Inferior parietal cortex (tissue), 1 donor: ENCODE results near the gene GALNT1.
"Not testable (repeated sequence)": the region's sequence is repeated elsewhere in the genome, so short reads cannot be mapped to it uniquely, and the experiment has no call there.

Source experiments
- DNase-seq: peaks from one replicate; pipeline ENCODE4 v3.0.0-alpha.2; 2016; ENCODE audit errors: extremely low spot score

GALNT1 gene

GRCh38 chr18:35581546-35581897, at the start of gene GALNT1:
GALNT1 (plus strand) TSS chr18:35581740; CDS start chr18:35654663, 72,923 bp downstream.
- no peak for DNase-seq

- DNase-seq, result no peak
Measured at GRCh38 chr18:35533916-35534405, 47.6 kb upstream of the GALNT1 start.

GRCh38 chr18:35535297-35535696, 46.2 kb upstream of the GALNT1 start:
- DNase-seq, result no peak

- DNase-seq, result no peak
Measured at GRCh38 chr18:35542356-35542755, 39.2 kb upstream of the GALNT1 start.

GRCh38 chr18:35547008-35547605, 34.4 kb upstream of the GALNT1 start:
- DNase-seq, result no peak

- DNase-seq, result no peak
Measured at GRCh38 chr18:35549564-35549963, 32.0 kb upstream of the GALNT1 start.

GRCh38 chr18:35553300-35553699, 28.2 kb upstream of the GALNT1 start:
- no peak for DNase-seq

- not testable (repeated sequence) for DNase-seq
Measured at GRCh38 chr18:35555538-35555937, 26.0 kb upstream of the GALNT1 start.

GRCh38 chr18:35559867-35560266, 21.7 kb upstream of the GALNT1 start:
- DNase-seq, result no peak

GRCh38 chr18:35564795-35565453, 16.6 kb upstream of the GALNT1 start:
- no peak for DNase-seq

GRCh38 chr18:35566019-35566418, 15.5 kb upstream of the GALNT1 start:
- no peak for DNase-seq

- DNase-seq, result no peak
Measured at GRCh38 chr18:35570182-35570581, 11.4 kb upstream of the GALNT1 start.

GRCh38 chr18:35571138-35571537, 10.4 kb upstream of the GALNT1 start:
- DNase-seq, result no peak

- no peak for DNase-seq
Measured at GRCh38 chr18:35572644-35573043, 8.9 kb upstream of the GALNT1 start.

GRCh38 chr18:35573531-35573930, 8.0 kb upstream of the GALNT1 start:
- DNase-seq, result no peak

- not testable (repeated sequence) for DNase-seq
Measured at GRCh38 chr18:35576240-35576845, 5.2 kb upstream of the GALNT1 start.

- DNase-seq, result no peak
Measured at GRCh38 chr18:35577045-35577848, 4.3 kb upstream of the GALNT1 start.

- no peak for DNase-seq
Measured at GRCh38 chr18:35578481-35578880, 3.1 kb upstream of the GALNT1 start.

GRCh38 chr18:35578936-35579335, 2.6 kb upstream of the GALNT1 start:
- DNase-seq, result no peak

- peak; percentile 47 for DNase-seq
Measured at GRCh38 chr18:35580701-35581539, 620 bp upstream of the GALNT1 start.

GRCh38 chr18:35581898-35582641, 530 bp downstream of the GALNT1 start:
- DNase-seq, result peak; percentile 36
